Activated naive CD4-positive, alpha-beta T cell treated with anti-CD3 and anti-CD28 coated beads, Interleukin-2, amount 50 U/mL, for 72 hours (primary cell): Measurements from ENCODE around the gene PPIF. TPM values are rescaled to one million over a fixed set of nuclear protein-coding genes. Genes with fewer than 3 reads are reported as not detected.
"Not testable (repeated sequence)": the region's sequence is repeated elsewhere in the genome, so short reads cannot be mapped to it uniquely, and the experiment has no call there.

Experiments
- ATAC-seq, 2 donors: fragments of 150-1000 bp; cut with Tn5 transposase; 2 replicates each; pipeline ENCODE4 v1.10.0; 2021; ENCODE audit warnings: mild to moderate bottlenecking in 2 of 2, moderate library complexity in 2 of 2
- DNase-seq, 2 donors: peaks; one replicate each; pipeline ENCODE4 v3.0.0; 2021 to 2022; ENCODE audit warnings: low spot score in 2 of 2
- H3K27ac Mint-ChIP-seq, 2 donors: one replicate each; pipeline ENCODE4 v1.8.0; 2022; ENCODE audit warnings: mild to moderate bottlenecking in 2 of 2, mixed read lengths in 2 of 2
- H3K36me3 Mint-ChIP-seq, 2 donors: one replicate each; pipeline ENCODE4 v1.8.0; 2022; ENCODE audit warnings: mixed read lengths in 2 of 2
- H3K9me3 Mint-ChIP-seq, 2 donors: one replicate each; pipeline ENCODE4 v1.8.0; 2022; ENCODE audit warnings: mixed read lengths in 2 of 2
- total RNA-seq, 2 donors: library from RNA; stranded (reverse); gene quantifications; one replicate each; pipeline ENCODE4 v1.2.3, GENCODE V29; 2022

PPIF gene
- total RNA-seq, 2 donors from 2014 or later: 60.2 to 144 TPM

DNA sequence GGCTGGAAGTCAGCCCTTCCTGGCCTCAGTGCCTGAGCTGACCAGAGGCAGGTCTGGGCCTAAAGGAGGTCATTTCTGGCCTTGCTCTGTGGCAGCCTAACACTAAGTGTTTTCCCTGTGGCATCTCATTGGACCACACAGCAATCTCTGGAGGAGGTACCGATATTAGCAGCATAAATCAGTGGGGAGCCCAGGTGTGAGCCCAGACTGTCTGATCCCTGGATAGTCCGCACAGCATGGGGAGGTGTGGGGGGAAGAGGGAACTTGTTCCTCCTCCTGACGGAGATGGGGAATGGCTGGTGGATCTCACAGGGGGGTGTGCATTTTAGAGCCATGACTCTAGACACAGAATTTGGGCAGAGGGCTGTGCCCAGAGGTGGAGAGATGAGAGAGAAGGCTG is 11.0 kb upstream of the PPIF start:
- H3K27ac Mint-ChIP-seq: peak overlapping the region in 1 of 2 donors; percentile 81
- no peak for DNase-seq
- peaks cover 0 to 8% of the 10 kb centered on the region in 2 donors for H3K9me3 Mint-ChIP-seq
- H3K36me3 Mint-ChIP-seq: no peaks in the 10 kb centered on the region
- ATAC-seq: no peak

- no peak for ATAC-seq
- H3K27ac Mint-ChIP-seq: peak overlapping the region in 1 of 2 donors; percentile 81
- H3K9me3 Mint-ChIP-seq: peaks cover 0 to 8% of the 10 kb centered on the region in 2 donors
- DNase-seq: no peak
- H3K36me3 Mint-ChIP-seq: no peaks in the 10 kb centered on the region
Observed at GRCh38 chr10:79336739-79337138, 10.5 kb upstream of the PPIF start.

- DNase-seq: not testable (repeated sequence)
Observed at GRCh38 chr10:79337783-79338469, 9.3 kb upstream of the PPIF start.

GRCh38 chr10:79339266-79339665 is 8.0 kb upstream of the PPIF start:
- Mint-ChIP-seq H3K9me3 (peaks cover 0 to 3% of the 10 kb centered on the region in 2 donors), H3K36me3 (no peaks in the 10 kb centered on the region)

More at GRCh38 chr10:79337783-79338469, 9.3 kb upstream of the PPIF start:
- not testable (repeated sequence) for H3K27ac Mint-ChIP-seq, H3K36me3 Mint-ChIP-seq, ATAC-seq, H3K9me3 Mint-ChIP-seq

DNA sequence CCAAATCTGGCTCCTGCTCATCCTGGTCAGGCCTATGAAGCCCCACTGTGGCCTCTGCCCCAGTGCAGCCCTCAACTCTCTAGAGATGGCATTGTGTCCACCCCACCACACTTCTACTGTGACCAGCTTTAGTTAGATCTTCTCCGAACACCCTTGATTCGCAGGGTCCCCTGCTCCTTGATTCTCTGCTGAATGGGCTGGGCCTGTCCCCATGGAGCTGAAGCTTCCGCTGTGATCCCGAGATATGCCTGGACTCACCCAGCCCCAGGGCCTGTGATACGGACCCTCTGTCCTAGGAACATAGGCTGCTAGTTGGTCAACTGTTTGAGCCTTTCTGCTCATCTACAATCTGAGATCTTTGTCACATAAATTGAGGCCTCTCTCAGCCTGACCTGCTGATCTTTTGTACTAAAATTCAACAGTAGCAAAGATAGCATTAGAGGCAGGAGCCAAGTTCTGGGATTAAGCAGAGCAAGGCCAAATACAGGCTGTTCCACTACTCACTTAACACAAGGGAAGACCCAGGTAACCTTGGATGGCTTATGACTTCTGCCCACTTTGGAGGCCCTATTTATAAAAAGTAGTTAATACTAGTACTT is 6.5 kb upstream of the PPIF start:
- no peak for ATAC-seq
- peak in 1 of 2 donors; percentile 31 for DNase-seq

More at GRCh38 chr10:79339266-79339665, 8.0 kb upstream of the PPIF start:
- ATAC-seq (no peak), DNase-seq (no peak)
- no peak overlapping the region for H3K27ac Mint-ChIP-seq

DNA sequence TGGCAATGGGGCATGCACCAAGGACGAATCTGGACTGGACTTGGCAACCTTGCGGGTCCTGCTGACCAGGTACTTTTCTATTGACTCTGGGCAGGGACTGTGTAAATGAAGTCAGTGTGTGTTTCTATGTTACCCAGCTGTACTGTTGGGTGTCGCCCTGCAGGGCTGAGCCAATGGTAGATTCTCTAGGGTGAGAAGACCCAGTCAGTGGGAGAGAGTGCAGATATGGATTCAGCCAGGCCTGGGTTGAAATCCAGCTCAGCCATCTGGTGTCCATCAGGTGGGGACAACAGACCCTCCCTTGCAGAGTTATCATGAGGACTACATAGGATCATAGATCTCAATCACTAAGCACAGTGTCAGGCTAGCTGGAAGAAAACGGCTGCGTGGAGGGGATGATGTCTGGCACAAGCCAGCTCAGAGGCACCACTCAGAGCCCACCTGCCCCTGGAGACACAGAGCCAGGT is 4.9 kb upstream of the PPIF start:
- Mint-ChIP-seq H3K27ac (no peak overlapping the region), H3K36me3 (no peaks in the 10 kb centered on the region), H3K9me3 (no peaks in the 10 kb centered on the region)
- DNase-seq (peak in 1 of 2 donors; percentile 6), ATAC-seq (no peak)

More for the DNA sequence above, 6.5 kb upstream of the PPIF start:
- Mint-ChIP-seq H3K9me3 (peaks cover 0 to 3% of the 10 kb centered on the region in 2 donors), H3K36me3 (no peaks in the 10 kb centered on the region), H3K27ac (no peak overlapping the region)

DNA sequence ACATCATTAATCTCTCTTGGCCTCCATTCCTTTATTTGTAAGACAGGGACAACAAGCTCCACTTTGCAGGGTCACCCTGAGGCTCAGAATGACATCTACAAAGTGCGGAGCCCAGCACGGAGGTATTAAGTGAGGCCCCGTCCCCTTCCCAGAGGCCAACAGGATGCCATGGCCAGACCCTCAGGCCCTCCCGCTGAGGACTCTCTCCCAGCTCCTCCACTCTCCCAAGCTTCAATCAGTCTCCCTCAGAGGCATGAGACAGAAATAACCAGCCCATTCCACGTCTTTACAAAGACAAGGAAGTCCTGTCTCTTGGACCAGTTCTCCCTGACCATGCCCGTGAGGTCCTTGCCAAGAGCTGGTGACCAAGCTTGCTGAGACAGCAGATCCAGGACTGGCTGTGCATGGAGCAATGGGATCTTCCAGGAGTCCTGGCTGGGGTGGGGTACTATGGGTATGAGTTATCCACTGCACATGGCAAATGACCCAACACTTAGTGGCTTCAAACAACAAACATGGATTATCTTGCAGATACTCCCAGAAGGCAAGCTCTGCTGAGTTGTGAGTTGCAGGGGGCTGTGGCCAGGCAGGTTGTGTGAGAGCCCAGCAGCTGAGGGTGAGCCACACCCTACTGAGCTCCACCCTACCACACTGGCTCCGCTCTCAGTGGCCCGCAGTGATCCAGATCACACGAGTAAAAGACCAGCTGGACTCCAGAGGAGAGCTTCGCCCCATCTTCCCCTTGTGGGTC is 4.3 kb upstream of the PPIF start:
- Mint-ChIP-seq H3K9me3 (no peaks in the 10 kb centered on the region), H3K36me3 (peaks cover 1% of the 10 kb centered on the region in 2 donors), H3K27ac (no peak overlapping the region)
- ATAC-seq: no peak
- DNase-seq: peak in 1 of 2 donors; percentile 35

GRCh38 chr10:79344502-79345195 is 2.6 kb upstream of the PPIF start:
- ATAC-seq: no peak
- H3K36me3 Mint-ChIP-seq: peaks cover 16 to 18% of the 10 kb centered on the region in 2 donors
- no peak overlapping the region for H3K27ac Mint-ChIP-seq

DNA sequence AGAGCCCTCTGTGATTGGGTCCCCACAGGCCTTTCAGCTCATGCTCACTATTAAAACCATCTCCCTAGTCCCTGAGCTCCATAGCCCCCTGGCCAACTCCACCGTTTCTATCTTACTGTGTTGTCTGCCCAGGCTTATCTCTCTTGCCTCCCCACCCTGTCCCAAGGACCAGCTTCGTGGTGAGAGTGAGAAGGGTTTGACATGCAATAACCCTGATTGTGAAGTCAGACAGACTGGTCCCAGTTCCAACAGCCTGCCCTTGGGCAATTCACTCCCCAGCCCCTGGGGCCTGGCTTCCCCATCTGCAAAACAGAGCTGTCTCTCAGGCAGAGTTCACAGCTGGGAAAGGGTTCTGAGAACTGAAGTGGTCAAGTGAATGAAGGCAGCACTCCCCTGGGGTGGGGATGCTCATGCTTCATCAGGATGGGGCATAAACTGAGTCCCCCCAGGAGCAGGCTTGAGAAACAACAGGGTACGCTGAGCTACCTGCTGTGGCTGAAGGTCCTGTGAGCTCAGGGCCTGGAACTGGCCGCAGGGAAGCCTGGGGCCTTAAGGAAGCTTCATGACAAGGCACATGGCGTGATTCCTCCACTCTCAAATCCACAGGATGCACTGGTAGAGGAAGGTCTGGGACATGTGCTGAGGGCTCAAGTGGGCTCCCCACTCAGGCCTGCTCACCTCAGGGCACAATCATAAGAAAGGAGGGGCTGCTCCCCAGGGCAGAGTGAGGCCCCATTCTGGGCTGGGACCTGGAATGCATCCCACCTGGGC is 1.8 kb upstream of the PPIF start:
- H3K36me3 Mint-ChIP-seq: peaks cover 22 to 25% of the 10 kb centered on the region in 2 donors
- ATAC-seq: no peak
- no peak overlapping the region for H3K27ac Mint-ChIP-seq
- no peaks in the 10 kb centered on the region for H3K9me3 Mint-ChIP-seq
- DNase-seq: peak in 1 of 2 donors; percentile 44

More at GRCh38 chr10:79344502-79345195, 2.6 kb upstream of the PPIF start:
- H3K9me3 Mint-ChIP-seq: no peaks in the 10 kb centered on the region
- peak in 1 of 2 donors; percentile 1 for DNase-seq

- ATAC-seq: no peak
- DNase-seq: peak in 1 of 2 donors; percentile 55
- Mint-ChIP-seq H3K27ac (no peak overlapping the region), H3K36me3 (peaks cover 22 to 25% of the 10 kb centered on the region in 2 donors), H3K9me3 (no peaks in the 10 kb centered on the region)
Observed at GRCh38 chr10:79346012-79346340, 1.3 kb upstream of the PPIF start.

GRCh38 chr10:79346388-79347225 is 662 bp upstream of the PPIF start:
- ATAC-seq (no peak), DNase-seq (peak; percentile 13 to 53)
- peak overlapping the region in 1 of 2 donors; percentile 96 for H3K27ac Mint-ChIP-seq
- H3K9me3 Mint-ChIP-seq: no peaks in the 10 kb centered on the region
- peaks cover 25 to 26% of the 10 kb centered on the region in 2 donors for H3K36me3 Mint-ChIP-seq

GRCh38 chr10:79347894-79348639 is 798 bp downstream of the PPIF start:
- peak; percentile 63 to 71 for ATAC-seq
- peak overlapping the region; percentile 95 to 96 for H3K27ac Mint-ChIP-seq
- peaks cover 36 to 39% of the 10 kb centered on the region in 2 donors for H3K36me3 Mint-ChIP-seq
- peak; percentile 75 to 76 for DNase-seq
- H3K9me3 Mint-ChIP-seq: no peaks in the 10 kb centered on the region

DNA sequence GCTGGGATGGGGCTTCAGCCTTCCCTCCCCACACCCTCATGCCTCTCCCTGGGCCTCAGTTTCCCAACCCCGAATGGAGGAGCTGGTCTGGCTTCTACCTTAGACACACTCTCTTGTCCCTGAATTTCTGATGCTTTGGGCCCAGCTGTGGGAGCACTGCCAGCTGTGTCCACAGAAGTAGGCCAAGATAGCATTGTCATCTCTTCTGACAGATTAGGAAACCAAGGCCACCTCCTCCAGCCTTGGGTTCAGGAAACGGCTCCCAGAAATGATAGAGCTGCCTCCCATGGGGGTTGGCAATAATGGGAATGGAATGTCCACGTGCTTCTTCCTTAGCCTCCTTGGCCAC is 1.3 kb downstream of the PPIF start:
- no peaks in the 10 kb centered on the region for H3K9me3 Mint-ChIP-seq
- peaks cover 42 to 45% of the 10 kb centered on the region in 2 donors for H3K36me3 Mint-ChIP-seq
- no peak for ATAC-seq
- H3K27ac Mint-ChIP-seq: peak overlapping the region; percentile 95 to 96
- DNase-seq: peak in 1 of 2 donors; percentile 3

- peak overlapping the region; percentile 95 to 96 for H3K27ac Mint-ChIP-seq
- DNase-seq: peak in 1 of 2 donors; percentile 52
- no peaks in the 10 kb centered on the region for H3K9me3 Mint-ChIP-seq
- ATAC-seq: no peak
- peaks cover 46 to 50% of the 10 kb centered on the region in 2 donors for H3K36me3 Mint-ChIP-seq
Observed at GRCh38 chr10:79349072-79349491, 1.8 kb downstream of the PPIF start.
